ENCODE measurements around the gene SRGAP1.
"Not testable (repeated sequence)": the region's sequence is repeated elsewhere in the genome, so short reads cannot be mapped to it uniquely, and the experiment has no call there.

Gene SRGAP1

DNA sequence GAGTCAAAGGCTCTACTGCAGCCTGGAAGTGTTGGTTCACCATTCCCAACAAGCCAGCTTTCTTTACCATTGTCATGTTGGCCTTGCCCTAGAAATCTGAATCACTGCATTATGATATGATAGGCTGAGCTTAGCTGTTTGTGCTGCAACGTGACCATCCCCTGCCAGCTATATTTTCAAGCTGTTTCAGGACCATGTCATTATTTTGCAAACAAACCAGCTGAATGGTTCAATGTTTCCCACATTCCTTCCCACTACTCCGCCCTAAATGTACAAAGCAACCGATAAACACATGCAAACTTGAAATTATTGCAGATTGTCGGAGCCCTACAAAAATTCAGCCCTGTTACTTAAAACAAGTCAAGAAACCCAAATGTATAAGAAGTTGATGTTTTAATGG, 241.5 kb downstream of the SRGAP1 start:
- no peak for DNase-seq (ENCODE audit: low read depth)

DNA sequence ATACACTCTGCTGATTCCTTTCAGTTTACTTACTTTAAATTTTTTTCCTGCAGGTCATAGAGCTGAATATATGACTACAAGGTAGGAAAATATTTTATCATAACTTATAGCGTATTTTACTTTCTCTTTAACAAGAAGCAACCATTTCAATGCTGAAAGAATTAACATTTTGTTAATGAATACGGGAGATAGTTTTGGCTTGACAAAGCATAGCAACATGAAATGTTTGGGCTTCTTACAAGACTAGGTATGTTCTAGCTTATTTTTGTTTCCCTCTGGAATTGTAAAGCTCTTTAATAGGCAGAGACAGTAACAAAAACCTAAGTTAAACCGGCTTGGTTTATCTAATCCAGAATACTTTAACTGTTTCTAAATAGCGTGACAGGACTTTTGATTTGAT, 242.4 kb downstream of the SRGAP1 start:
- DNase-seq (ENCODE audit: low read depth) = no peak

DNA sequence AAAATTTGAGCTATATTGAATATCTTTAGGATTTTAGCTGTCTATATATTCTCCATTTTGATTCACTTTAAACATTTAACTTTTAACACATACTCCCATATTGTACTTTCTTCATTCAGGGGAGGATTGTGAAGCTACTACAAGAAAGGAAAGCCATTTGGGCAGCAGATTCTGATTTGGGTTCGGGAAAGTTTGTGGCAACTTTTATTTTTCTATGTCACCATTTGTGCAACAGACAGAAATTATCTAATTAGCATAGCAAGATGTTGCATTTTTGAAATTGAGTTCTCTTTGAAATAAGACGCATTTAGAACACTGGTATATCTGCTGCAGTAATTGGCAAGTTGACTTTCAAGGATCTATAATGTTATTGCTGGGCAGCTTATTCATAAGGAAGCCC, 243.3 kb downstream of the SRGAP1 start:
- no peak for DNase-seq (ENCODE audit: low read depth)

DNA sequence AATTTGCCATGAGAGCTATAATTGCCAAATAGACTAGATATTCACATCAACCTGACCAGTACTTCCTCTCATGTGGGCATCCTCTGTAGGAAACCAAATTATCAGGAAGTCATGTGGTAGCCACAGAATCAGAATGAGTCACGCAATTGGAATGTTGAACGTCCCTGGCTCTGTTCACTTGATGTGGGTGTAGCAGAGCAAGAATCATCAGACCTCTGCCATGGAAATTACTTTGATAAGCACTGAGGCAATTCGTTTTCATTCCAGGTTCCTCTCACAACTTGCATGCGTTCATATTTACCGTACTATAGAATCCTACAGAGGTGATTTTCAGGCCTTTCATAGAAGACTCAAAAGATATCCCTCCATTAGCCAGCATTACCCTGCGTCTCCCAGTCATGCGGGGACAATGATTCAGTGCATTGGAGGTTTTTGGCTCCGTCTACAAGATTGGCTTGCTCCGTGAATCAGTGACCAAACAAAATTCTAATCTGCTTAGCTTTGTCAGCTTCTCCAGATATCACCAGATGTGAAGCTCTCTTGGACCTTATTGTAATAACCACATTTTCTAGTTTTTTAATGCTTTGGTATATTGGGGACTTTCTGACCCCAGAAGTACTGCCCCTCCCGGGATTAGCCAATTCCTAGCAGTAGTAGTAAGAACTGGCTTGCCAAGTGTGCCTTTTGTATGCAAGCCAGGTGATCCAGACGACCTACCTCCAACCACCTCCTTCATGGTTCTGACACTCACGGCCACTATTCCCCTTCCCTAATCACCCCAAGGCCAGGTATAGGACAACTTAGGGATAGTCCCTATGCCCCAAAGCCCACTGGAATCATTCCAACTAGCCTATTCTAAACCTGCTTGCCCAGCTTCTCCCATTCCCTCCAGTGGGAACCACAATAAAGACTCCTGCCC, 244.2 kb downstream of the SRGAP1 start:
- DNase-seq (ENCODE audit: low read depth) = no peak

DNA sequence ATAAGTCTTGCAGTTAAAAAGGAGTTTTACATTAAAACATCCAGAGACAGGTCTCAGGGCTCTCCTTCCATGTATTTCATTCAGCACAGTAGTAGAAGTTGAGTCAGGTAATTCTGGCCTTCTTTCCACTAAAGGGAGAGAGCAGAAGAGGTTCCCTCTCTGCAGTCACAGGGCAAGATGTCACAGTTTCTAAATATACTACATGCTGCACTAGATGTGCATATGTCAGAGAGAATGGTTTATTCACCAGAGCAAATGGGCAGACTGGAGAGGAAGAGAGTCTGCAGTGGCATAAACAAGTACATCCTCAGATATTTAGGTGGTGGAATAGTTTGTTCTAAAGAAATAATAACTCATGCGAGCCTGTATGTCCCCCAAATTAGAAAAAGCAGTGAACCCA, 245.5 kb downstream of the SRGAP1 start:
- no peak for DNase-seq (ENCODE audit: low read depth)

DNA sequence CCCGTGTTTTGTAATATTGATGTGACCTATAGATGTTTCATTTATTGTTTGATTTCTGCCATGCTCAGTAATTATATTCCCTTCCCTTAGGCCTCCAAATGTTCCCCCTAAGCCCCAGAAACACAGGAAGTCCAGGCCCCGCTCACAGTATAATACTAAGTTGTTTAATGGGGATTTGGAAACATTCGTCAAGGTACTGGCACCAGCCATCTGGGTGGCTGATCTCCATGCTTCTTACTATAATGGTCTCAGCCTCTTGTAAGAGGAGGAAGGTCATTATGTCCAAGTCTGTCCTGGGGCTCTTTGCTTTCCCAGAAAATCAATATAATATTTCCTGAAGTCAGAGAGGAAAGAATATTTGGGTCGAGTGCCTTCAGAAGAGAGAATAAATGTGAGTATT, 246.7 kb downstream of the SRGAP1 start:
- no peak for DNase-seq (ENCODE audit: low read depth)

DNA sequence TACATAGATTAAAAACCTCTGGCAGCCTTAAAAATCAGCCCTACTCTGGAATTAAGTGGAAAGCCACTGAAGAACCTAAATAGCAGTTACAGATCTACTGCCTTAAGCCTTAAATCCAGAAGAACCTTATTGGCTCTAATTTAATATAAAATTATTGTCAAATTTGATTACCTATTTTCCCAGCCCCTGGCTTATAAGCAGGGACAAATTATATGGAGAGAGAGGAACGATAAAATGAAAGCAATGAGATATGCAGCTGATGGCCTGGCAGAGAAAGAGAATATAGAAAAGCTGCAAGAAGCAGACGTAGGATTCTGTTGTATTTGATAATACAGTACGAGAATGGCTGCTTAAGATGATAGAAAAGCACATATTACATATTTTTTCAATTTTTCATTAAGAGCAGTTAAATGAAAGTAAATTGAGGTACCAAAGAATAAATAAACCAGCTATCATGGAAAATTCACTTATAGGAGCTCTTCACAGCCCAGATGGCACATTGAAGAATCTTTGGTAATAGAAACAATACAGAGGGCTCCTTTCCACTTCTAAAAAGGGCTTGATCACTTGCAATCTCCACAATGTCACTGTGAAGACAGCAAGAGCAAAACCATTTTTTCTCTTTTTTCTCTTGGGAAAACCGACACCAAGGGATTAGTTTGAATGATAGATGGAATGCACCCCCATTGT, 248.2 kb downstream of the SRGAP1 start:
- no peak for DNase-seq (ENCODE audit: low read depth)

DNA sequence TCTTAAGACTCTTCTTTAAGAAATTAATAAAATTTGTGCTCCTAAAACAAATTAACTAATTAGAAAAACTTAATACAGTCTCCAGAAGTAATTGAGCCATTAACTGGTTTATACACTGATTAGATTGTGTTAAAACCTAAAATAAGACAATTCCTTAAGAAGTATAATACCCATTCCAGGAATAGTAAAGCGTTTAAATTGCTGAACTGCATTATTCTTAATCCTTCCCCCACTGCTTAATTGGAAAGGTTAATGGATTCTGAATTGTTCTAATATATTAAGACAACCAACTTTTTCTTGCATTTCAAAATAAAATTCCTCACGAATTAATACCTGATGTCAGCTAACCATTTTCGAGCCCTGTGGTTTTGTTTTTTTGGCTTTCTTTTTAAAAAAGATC, 249.2 kb downstream of the SRGAP1 start:
- DNase-seq (ENCODE audit: low read depth) = no peak

DNA sequence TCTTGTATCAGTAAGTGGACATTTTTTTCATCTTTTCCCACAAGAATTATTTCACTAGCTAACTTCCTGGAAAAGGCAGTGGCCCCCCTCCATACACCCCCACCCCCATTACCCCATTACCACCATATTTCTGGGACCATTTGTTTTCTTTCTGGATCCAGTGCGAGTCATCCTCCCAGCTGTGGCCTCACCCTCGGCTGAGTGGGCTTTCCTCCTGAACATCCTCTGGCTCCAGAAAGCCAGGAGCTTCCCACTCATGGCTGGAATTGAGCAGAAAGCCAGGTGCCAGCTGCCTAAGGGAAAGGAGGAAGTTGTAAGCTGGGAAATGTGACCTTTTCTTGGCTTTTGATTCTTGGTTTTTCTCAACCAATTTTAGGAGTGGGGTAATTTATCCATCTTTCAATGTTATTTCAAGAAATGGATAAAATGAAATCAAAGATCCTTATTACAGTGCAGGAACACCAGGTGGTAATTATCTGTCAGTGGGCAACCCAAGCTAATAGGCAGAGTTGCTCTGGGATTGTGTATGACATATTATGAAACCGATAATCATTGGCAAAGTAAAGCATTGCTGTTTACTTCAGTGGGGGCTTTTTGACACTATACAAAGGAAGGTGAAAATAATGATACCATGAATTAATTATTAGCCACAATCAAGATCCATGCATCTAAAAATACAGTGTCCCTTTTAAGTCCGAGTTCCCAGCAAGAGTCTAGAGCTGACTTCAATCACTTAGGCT, 253.0 kb downstream of the SRGAP1 start:
- no peak for DNase-seq (ENCODE audit: low read depth)

DNA sequence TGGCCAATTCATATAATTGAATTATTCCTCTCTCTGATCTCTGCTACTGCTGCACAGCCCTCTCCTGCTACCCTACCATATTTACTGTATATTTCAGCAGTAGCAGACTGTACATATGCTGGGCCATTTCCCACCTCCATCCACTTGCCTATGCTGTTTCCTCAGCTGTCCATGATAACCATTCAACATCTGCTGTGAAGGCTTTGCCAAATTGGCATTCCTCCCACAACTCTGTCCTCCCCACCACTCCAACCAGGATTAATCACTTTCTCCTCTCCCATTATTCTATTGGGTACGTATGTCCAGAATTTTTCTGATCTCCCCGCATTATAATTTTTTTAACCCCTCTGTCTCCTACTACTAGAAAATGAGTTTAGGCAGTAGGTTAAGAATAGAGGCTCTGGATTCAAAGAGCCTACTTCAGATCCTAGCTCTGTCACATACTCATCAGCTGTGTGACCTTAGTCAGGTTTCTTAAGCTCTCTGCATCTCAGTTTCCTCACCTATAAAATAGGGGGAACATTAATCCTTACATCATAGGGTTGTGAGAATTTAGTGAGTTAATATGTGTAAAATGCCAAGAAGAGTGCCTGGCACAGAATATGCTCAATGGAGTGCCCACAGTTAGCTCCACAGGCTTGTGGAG, 254.3 kb downstream of the SRGAP1 start:
- no peak for DNase-seq (ENCODE audit: low read depth)

DNA sequence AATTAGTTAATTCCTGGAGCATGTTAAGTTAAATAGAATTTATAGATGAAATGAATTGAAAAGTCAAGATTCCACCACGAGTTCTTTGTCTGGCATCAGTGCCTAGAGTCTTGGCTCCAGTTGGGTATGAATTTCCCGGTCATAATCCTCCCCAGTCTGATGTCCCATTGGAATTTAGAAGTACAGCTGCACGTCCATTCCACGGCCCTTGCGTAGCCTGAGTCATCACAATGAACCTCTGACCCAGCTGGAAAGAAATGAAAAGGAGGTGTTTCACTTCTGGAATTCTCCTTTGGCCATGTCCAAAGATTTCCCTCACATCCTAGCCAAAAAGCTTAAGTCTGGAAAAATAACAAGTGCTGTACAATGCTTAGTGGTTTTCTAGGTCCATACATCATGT, 254.9 kb downstream of the SRGAP1 start:
- no peak for DNase-seq (ENCODE audit: low read depth)

DNA sequence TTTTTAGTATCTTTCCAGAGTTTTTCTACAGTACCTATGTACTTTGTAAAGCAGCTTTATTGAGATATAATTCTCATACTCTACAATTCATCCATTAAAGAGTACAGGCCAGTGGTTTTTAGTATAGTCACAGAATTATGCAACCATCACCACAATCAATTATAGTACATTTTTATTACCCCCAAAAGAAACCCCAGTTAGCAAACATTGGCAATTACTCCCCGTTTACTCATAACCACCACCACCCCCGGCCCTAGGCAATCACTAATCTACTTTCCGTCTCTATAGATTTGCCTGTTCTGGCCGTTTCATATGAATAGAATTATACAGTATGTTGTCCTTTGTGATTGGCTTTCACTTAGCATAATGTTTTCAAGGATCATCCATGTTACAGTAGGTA, 257.8 kb downstream of the SRGAP1 start:
- DNase-seq (ENCODE audit: low read depth) = no peak

DNA sequence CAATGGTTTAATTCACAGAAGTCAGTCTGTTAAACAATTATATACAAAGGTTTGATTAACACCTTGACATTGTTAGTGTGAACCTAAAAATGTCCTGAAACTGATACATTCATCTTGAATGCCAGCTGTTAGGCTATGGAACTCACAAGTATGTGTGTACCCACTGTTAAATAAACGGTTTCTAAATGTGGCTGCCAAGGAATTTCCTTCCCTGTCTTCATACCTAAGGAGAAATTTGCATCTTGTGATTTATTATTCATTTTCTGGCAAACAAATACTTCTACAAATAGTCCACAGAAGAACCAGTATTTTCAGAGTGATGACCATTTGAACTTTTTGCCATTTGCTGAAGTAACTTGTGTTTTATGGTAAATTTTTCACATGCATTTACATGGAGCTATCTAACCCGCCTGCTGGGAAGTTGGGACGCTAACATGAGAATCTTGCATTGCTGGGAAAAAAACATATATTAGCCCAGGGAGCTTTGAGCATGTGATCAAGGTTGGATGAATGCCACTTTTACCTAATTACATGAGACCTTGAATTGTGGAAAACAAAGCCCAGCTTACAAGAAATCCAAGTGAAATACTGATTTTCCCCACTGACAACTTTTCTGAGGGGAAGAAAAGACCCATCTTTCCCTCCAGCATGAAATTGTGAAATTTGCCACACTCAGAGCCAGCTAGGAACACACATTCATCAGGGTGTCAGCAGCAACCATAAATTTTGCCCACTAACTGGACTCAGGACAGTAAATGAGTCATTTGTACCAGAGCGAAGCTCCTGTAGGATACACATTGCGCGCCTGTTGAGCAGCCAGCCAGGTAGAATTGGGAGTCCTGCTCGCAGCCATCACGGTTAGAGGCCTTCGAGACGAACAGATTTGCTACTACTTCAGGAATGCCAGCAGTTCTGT, 259.6 kb downstream of the SRGAP1 start:
- DNase-seq (ENCODE audit: low read depth) = no peak

DNA sequence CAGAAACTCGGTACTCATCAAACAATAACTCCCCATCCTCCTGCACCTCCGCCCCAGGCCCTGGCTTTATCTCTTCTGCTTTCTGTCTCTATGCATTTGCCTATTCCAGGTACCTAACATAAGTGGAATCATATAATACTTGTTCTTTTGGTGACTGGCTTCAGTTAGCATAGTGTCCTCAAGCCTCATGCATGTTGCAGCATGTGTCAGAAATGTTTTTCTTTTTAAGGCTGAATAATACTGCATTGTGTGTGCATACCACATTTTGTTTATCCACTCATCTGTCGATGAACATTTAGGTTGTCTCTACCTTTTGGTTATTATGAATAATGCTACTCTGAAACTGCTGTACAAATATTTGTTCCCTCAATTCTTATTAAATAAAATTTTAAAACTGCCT, 260.5 kb downstream of the SRGAP1 start:
- DNase-seq (ENCODE audit: low read depth) = no peak

DNA sequence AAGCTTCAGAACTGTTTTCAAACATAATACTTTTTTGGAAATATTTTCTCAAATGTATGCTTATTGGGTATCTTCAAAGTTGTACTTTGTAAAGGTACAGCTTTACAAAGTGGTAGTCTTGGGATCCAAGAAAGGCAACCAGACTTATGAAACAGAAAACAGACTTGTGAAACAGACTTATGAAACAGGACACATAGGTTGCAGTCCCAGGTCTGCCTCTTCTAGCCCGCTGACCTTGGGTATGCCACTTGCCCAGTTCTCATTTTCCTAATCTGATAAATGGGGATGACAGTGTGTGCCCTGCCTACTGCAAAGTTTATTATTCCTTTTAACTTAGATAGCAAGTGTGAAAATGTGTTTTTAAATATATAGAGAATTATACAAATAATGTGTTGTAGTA, 263.3 kb downstream of the SRGAP1 start:
- DNase-seq (ENCODE audit: low read depth) = no peak

DNA sequence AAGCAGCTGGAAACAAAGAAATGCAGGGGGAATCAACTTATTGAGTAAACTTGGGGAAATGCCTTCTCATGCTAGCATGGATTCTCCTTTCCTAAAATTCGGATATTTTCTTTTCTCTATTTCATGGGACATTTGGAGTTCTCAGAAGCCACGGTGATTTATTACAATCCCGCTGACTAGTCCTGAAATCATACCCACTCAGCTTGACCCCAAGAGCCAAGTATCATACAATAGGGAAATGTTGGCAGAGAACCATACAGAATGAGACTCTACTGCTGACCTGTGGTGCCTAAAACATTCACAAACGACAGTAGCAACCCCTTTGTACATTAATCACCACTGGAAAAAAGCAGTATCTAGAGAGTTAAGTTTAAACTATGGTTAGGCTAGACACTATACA, 265.2 kb downstream of the SRGAP1 start:
- DNase-seq (ENCODE audit: low read depth) = no peak

DNA sequence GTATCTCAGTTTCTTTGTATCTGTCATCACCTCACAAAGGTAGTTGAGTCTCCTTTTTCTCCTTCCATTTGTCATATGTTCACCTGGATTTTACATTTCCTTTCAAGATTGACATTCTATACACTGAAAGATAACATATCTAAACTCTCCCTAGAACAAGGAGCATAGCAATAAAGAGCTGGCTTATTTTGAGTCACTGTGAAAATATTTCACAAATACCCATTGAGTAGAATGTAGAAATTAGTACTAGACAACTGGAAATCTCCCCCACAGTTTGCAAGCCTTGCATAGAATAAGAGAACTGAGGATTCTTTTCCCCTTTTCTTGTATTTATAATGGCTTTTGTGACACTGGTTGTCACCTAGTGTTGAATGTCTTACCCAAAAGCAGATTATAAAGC, 266.4 kb downstream of the SRGAP1 start:
- DNase-seq (ENCODE audit: low read depth) = no peak

DNA sequence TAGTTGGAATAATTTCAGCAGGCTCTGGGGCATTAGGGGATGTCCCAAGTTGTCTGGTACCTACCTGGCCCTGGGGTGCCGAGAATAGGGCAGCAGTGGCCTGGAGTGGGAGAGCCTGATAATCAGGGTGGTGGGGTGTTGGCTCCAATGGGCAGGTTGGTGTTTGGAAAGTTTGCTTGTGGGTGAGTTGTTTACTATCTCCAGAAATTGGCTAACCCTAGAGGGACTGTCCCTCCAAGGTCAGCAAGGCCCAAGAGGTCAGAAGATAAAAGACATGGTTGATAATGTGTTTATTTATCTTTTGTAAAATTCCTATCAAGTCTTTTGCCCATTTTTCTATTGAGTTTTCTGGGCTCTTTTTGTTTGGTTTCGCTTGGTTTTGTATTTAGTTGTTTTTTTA, 272.5 kb downstream of the SRGAP1 start:
- no peak for DNase-seq (ENCODE audit: low read depth)

DNA sequence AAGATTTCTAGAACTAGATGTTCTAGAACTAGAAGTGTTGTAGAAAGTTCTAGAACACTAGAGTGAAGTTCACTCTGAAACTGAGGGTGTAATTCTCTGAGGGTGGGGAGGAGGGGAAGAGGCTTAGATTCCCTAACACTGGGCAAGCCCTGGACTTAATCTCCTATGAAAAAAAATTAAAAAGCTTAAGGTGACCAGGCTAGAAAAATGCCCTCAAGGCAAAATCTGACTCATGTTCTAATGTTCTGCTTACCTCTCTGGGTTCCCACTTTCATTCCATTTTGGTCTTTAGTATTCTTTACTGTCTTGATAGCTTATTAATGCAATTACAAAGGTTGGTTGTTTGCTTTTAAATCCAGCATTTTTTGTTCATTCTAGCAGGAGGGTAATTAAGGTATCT, 276.1 kb downstream of the SRGAP1 start:
- no peak for DNase-seq (ENCODE audit: low read depth)

DNA sequence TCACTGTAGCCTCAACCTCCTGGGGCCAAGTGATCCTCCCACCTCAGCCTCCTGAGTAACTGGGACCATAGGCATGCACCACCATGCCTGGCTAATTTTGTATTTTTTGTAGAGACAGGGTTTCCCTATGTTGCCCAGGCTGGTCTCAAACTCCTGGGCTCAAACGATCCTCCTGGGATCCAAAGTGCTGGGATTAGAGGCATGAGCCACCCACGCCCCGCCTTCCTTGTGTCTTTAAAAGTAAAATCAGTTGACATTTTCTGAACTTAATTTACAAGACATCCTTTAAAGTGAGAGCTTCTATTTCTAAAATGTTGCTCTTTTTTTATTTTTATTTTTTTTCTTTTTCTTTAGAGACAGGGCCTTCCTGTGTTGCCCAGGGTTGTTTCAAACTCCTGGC, 276.6 kb downstream of the SRGAP1 start:
- not testable (repeated sequence) for DNase-seq (ENCODE audit: low read depth)

DNA sequence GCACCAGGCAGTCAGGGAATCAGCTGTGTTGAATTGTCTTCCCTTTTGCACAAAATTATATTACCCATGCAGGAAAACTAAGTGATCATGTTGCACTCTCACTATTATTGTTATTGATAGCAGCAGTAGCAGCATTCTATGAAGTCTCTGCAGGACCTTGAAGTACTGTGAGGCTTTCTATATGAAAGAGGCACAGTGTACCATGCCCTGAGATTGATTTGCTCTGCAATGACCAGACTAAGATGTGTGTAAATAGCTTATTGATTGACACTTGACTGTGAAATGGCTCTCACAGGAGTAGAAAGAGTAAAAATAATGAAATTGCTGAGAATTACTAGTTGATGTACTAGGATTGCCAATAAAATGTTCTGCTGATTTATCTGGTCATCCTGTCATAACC, 277.7 kb downstream of the SRGAP1 start:
- DNase-seq (ENCODE audit: low read depth) = no peak

Measured in activated T-cell treated with anti-CD3 and anti-CD28 coated beads for 24 hours (primary cell).